HEK293 (cell line): Measurements from ENCODE around the gene SYCN.

Source experiments
- YY2 ChIP-seq: fragments of 450-650 bp; formaldehyde crosslinking; IDR thresholded peaks from 2 replicates; pipeline ENCODE4 v1.5.1; 2016; ENCODE audit warnings: missing biosample characterization, missing genetic modification characterization
- ZNF121 ChIP-seq: fragments of 450-650 bp; formaldehyde crosslinking; IDR thresholded peaks from 2 replicates; pipeline ENCODE4 v1.5.1; 2016; ENCODE audit warnings: missing biosample characterization, missing genetic modification characterization
- ZNF175 ChIP-seq: fragments of 450-650 bp; formaldehyde crosslinking; IDR thresholded peaks from 2 replicates; pipeline ENCODE4 v1.5.1; 2016; ENCODE audit warnings: missing biosample characterization, missing genetic modification characterization
- ZNF248 ChIP-seq: fragments of 450-650 bp; formaldehyde crosslinking; IDR thresholded peaks from 2 replicates; pipeline ENCODE4 v1.5.1; 2017; ENCODE audit warnings: missing biosample characterization, missing genetic modification characterization
- ZNF292 ChIP-seq: fragments of 450-650 bp; formaldehyde crosslinking; IDR thresholded peaks from 2 replicates; pipeline ENCODE4 v1.5.1; 2016; ENCODE audit warnings: low read depth, missing biosample characterization, missing genetic modification characterization, borderline replicate concordance
- ZNF302 ChIP-seq: fragments of 450-650 bp; formaldehyde crosslinking; IDR thresholded peaks from 2 replicates; pipeline ENCODE4 v1.5.1; 2016; ENCODE audit warnings: missing biosample characterization, missing genetic modification characterization, low read depth
- ZNF311 ChIP-seq: fragments of 450-650 bp; formaldehyde crosslinking; IDR thresholded peaks from 2 replicates; pipeline ENCODE4 v1.5.1; 2017; ENCODE audit warnings: missing biosample characterization, missing genetic modification characterization, borderline replicate concordance
- ZNF501 ChIP-seq: fragments of 450-650 bp; formaldehyde crosslinking; IDR thresholded peaks from 2 replicates; pipeline ENCODE4 v1.5.1; 2016; ENCODE audit warnings: missing biosample characterization, missing genetic modification characterization
- ZNF747 ChIP-seq: fragments of 450-650 bp; formaldehyde crosslinking; IDR thresholded peaks from 2 replicates; pipeline ENCODE4 v1.5.1; 2016; ENCODE audit warnings: missing biosample characterization, missing genetic modification characterization
- TF ChIP-seq, protein P1 (sequence below): fragments of 450-650 bp; formaldehyde crosslinking; IDR thresholded peaks from 2 replicates; pipeline ENCODE4 v1.5.1; 2016; ENCODE audit warnings: missing biosample characterization, missing genetic modification characterization
- TF ChIP-seq, protein P2 (sequence below): fragments of 450-650 bp; formaldehyde crosslinking; IDR thresholded peaks from 2 replicates; pipeline ENCODE4 v1.5.1; 2016; ENCODE audit warnings: missing biosample characterization, missing genetic modification characterization
- TF ChIP-seq, protein P3 (sequence below): fragments of 450-650 bp; formaldehyde crosslinking; IDR thresholded peaks from 2 replicates; pipeline ENCODE4 v1.5.1; 2017; ENCODE audit warnings: missing biosample characterization, missing genetic modification characterization
- TF ChIP-seq, protein P4 (sequence below): fragments of 450-650 bp; formaldehyde crosslinking; conservative IDR thresholded peaks from 2 replicates; pipeline ENCODE4 v1.5.1; 2016; ENCODE audit warnings: low read depth, missing biosample characterization, missing genetic modification characterization
- TF ChIP-seq, protein P5 (sequence below): fragments of 450-650 bp; formaldehyde crosslinking; IDR thresholded peaks from 2 replicates; pipeline ENCODE4 v1.5.1; 2016; ENCODE audit warnings: missing biosample characterization, missing genetic modification characterization, borderline replicate concordance

DNA sequence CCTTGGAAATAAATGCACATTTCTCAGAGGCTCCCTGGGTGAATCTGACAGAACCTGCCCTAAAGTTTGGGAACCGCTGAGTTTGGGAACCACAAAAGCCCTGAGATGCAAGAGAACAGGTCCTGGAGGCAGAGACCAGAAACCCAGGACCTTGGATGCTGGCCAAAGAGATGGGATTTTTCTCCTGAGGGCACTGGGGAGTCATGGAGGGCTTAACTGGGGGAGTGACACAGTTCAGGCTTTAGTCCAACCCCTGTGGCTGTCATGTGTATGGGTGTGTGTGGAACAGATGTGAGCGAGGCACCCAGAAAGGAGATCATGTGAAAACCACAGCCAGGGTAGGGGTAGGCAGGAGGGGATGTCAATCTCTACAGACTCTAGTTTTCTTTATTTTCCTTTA is 11.2 kb downstream of the SYCN start:
- TF ChIP-seq, protein P1, sequence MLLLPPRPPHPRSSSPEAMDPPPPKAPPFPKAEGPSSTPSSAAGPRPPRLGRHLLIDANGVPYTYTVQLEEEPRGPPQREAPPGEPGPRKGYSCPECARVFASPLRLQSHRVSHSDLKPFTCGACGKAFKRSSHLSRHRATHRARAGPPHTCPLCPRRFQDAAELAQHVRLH (tag by site-specific recombination): no peak
- TF ChIP-seq, protein P2, sequence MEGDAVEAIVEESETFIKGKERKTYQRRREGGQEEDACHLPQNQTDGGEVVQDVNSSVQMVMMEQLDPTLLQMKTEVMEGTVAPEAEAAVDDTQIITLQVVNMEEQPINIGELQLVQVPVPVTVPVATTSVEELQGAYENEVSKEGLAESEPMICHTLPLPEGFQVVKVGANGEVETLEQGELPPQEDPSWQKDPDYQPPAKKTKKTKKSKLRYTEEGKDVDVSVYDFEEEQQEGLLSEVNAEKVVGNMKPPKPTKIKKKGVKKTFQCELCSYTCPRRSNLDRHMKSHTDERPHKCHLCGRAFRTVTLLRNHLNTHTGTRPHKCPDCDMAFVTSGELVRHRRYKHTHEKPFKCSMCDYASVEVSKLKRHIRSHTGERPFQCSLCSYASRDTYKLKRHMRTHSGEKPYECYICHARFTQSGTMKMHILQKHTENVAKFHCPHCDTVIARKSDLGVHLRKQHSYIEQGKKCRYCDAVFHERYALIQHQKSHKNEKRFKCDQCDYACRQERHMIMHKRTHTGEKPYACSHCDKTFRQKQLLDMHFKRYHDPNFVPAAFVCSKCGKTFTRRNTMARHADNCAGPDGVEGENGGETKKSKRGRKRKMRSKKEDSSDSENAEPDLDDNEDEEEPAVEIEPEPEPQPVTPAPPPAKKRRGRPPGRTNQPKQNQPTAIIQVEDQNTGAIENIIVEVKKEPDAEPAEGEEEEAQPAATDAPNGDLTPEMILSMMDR (tag by site-specific recombination): no peak
- TF ChIP-seq ZNF747 (tag by site-specific recombination) (no peak), ZNF292 (tag by site-specific recombination) (no peak), YY2 (no peak), ZNF248 (tag by site-specific recombination) (no peak), ZNF302 (no peak), ZNF501 (tag by site-specific recombination) (no peak), ZNF175 (tag by site-specific recombination) (no peak), ZNF121 (tag by site-specific recombination) (no peak), ZNF311 (tag by site-specific recombination) (no peak)
- TF ChIP-seq, protein P3, sequence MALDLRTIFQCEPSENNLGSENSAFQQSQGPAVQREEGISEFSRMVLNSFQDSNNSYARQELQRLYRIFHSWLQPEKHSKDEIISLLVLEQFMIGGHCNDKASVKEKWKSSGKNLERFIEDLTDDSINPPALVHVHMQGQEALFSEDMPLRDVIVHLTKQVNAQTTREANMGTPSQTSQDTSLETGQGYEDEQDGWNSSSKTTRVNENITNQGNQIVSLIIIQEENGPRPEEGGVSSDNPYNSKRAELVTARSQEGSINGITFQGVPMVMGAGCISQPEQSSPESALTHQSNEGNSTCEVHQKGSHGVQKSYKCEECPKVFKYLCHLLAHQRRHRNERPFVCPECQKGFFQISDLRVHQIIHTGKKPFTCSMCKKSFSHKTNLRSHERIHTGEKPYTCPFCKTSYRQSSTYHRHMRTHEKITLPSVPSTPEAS: no peak
- TF ChIP-seq, protein P4, sequence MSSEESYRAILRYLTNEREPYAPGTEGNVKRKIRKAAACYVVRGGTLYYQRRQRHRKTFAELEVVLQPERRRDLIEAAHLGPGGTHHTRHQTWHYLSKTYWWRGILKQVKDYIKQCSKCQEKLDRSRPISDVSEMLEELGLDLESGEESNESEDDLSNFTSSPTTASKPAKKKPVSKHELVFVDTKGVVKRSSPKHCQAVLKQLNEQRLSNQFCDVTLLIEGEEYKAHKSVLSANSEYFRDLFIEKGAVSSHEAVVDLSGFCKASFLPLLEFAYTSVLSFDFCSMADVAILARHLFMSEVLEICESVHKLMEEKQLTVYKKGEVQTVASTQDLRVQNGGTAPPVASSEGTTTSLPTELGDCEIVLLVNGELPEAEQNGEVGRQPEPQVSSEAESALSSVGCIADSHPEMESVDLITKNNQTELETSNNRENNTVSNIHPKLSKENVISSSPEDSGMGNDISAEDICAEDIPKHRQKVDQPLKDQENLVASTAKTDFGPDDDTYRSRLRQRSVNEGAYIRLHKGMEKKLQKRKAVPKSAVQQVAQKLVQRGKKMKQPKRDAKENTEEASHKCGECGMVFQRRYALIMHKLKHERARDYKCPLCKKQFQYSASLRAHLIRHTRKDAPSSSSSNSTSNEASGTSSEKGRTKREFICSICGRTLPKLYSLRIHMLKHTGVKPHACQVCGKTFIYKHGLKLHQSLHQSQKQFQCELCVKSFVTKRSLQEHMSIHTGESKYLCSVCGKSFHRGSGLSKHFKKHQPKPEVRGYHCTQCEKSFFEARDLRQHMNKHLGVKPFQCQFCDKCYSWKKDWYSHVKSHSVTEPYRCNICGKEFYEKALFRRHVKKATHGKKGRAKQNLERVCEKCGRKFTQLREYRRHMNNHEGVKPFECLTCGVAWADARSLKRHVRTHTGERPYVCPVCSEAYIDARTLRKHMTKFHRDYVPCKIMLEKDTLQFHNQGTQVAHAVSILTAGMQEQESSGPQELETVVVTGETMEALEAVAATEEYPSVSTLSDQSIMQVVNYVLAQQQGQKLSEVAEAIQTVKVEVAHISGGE: no peak
- TF ChIP-seq, protein P5, sequence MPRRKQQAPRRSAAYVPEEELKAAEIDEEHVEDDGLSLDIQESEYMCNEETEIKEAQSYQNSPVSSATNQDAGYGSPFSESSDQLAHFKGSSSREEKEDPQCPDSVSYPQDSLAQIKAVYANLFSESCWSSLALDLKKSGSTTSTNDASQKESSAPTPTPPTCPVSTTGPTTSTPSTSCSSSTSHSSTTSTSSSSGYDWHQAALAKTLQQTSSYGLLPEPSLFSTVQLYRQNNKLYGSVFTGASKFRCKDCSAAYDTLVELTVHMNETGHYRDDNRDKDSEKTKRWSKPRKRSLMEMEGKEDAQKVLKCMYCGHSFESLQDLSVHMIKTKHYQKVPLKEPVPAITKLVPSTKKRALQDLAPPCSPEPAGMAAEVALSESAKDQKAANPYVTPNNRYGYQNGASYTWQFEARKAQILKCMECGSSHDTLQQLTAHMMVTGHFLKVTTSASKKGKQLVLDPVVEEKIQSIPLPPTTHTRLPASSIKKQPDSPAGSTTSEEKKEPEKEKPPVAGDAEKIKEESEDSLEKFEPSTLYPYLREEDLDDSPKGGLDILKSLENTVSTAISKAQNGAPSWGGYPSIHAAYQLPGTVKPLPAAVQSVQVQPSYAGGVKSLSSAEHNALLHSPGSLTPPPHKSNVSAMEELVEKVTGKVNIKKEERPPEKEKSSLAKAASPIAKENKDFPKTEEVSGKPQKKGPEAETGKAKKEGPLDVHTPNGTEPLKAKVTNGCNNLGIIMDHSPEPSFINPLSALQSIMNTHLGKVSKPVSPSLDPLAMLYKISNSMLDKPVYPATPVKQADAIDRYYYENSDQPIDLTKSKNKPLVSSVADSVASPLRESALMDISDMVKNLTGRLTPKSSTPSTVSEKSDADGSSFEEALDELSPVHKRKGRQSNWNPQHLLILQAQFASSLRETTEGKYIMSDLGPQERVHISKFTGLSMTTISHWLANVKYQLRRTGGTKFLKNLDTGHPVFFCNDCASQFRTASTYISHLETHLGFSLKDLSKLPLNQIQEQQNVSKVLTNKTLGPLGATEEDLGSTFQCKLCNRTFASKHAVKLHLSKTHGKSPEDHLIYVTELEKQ: no peak
